CD4-positive, alpha-beta T cell treated with Interferon gamma for 1 hour (primary cell): ENCODE data around the gene MKLN1.
"Not testable (repeated sequence)": the region's sequence is repeated elsewhere in the genome, so short reads cannot be mapped to it uniquely, and the experiment has no call there.

Experiments
- DNase-seq: peaks from one replicate; pipeline ENCODE4 v3.0.0-alpha.2; 2020

MKLN1 gene

GRCh38 chr7:131403322-131403721, 75.6 kb downstream of the MKLN1 start:
- DNase-seq = no peak

- no peak for DNase-seq
These were observed 76.7 kb downstream of the MKLN1 start for GRCh38 chr7:131404226-131404911.

GRCh38 chr7:131409129-131409766, 81.6 kb downstream of the MKLN1 start:
- no peak for DNase-seq

GRCh38 chr7:131412031-131412430, 84.4 kb downstream of the MKLN1 start:
- DNase-seq = no peak

GRCh38 chr7:131413711-131414110, 86.0 kb downstream of the MKLN1 start:
- no peak for DNase-seq

GRCh38 chr7:131424219-131424822, 96.6 kb downstream of the MKLN1 start:
- DNase-seq = no peak

- no peak for DNase-seq
These were observed 98.3 kb downstream of the MKLN1 start for GRCh38 chr7:131425992-131426391.

- DNase-seq = not testable (repeated sequence)
These were observed 103.2 kb downstream of the MKLN1 start for GRCh38 chr7:131430826-131431225.

- DNase-seq = no peak
These were observed 103.6 kb downstream of the MKLN1 start for GRCh38 chr7:131431289-131431688.

- DNase-seq = no peak
These were observed 104.1 kb downstream of the MKLN1 start for GRCh38 chr7:131431756-131432155.

- DNase-seq = no peak
These were observed 108.7 kb downstream of the MKLN1 start for GRCh38 chr7:131436384-131436783.

- DNase-seq = no peak
These were observed 111.3 kb downstream of the MKLN1 start for GRCh38 chr7:131438969-131439368.

GRCh38 chr7:131443496-131443895, 115.8 kb downstream of the MKLN1 start:
- no peak for DNase-seq

GRCh38 chr7:131444683-131445082, 117.0 kb downstream of the MKLN1 start:
- no peak for DNase-seq

GRCh38 chr7:131449373-131449902, 121.8 kb downstream of the MKLN1 start:
- no peak for DNase-seq

- DNase-seq = no peak
These were observed 126.8 kb downstream of the MKLN1 start for GRCh38 chr7:131454498-131454897.

- DNase-seq = no peak
These were observed 127.3 kb downstream of the MKLN1 start for GRCh38 chr7:131455001-131455400.

GRCh38 chr7:131455546-131455945, 127.9 kb downstream of the MKLN1 start:
- no peak for DNase-seq

- DNase-seq = no peak
These were observed 128.7 kb downstream of the MKLN1 start for GRCh38 chr7:131456338-131456737.

GRCh38 chr7:131459256-131459655, 131.6 kb downstream of the MKLN1 start:
- no peak for DNase-seq

GRCh38 chr7:131462059-131462458, 134.4 kb downstream of the MKLN1 start:
- no peak for DNase-seq

- DNase-seq = not testable (repeated sequence)
These were observed 135.0 kb downstream of the MKLN1 start for GRCh38 chr7:131462715-131463114.

GRCh38 chr7:131466735-131467365, 139.2 kb downstream of the MKLN1 start:
- no peak for DNase-seq

GRCh38 chr7:131467788-131468187, 140.1 kb downstream of the MKLN1 start:
- DNase-seq = no peak
